ENCODE data around the gene CEND1.

CEND1 gene

GRCh38 chr11:779955-780532, 9.8 kb downstream of the CEND1 start:
- no peak for DNase-seq (ENCODE audit: low read depth in 3 of 3, low spot score in 1 of 3)

GRCh38 chr11:778976-779954, 10.6 kb downstream of the CEND1 start:
- DNase-seq (ENCODE audit: low read depth in 3 of 3, low spot score in 1 of 3) = no peak

GRCh38 chr11:777288-778255, 12.3 kb downstream of the CEND1 start, which contains the start of gene GATD1:
Gene GATD1 (minus strand): TSS chr11:777487. CDS start chr11:777462, 25 bp downstream.
- peak; percentile 81 to 95 (median 88) for DNase-seq (ENCODE audit: low read depth in 3 of 3, low spot score in 1 of 3)

GRCh38 chr11:776561-777287, 13.2 kb downstream of the CEND1 start:
- peak in 2 of 3 donors; percentile 18 to 28 for DNase-seq (ENCODE audit: low read depth in 3 of 3, low spot score in 1 of 3)

- DNase-seq (ENCODE audit: low read depth in 3 of 3, low spot score in 1 of 3) = no peak
Observed at GRCh38 chr11:776263-776560, 13.7 kb downstream of the CEND1 start.

GRCh38 chr11:774873-775592, 14.9 kb downstream of the CEND1 start:
- no peak for DNase-seq (ENCODE audit: low read depth in 3 of 3, low spot score in 1 of 3)

- no peak for DNase-seq (ENCODE audit: low read depth in 3 of 3, low spot score in 1 of 3)
Observed at GRCh38 chr11:773830-774229, 16.1 kb downstream of the CEND1 start.

GRCh38 chr11:773425-773824, 16.5 kb downstream of the CEND1 start:
- no peak for DNase-seq (ENCODE audit: low read depth in 3 of 3, low spot score in 1 of 3)

GRCh38 chr11:772429-773390, 17.2 kb downstream of the CEND1 start:
- no peak for DNase-seq (ENCODE audit: low read depth in 3 of 3, low spot score in 1 of 3)

GRCh38 chr11:771617-772204, 18.2 kb downstream of the CEND1 start:
- DNase-seq (ENCODE audit: low read depth in 3 of 3, low spot score in 1 of 3) = no peak

GRCh38 chr11:770642-771616, 19.0 kb downstream of the CEND1 start:
- DNase-seq (ENCODE audit: low read depth in 3 of 3, low spot score in 1 of 3) = no peak

- DNase-seq (ENCODE audit: low read depth in 3 of 3, low spot score in 1 of 3) = no peak
Observed at GRCh38 chr11:769887-770641, 19.8 kb downstream of the CEND1 start.

GRCh38 chr11:767238-767637, 22.7 kb downstream of the CEND1 start:
- no peak for DNase-seq (ENCODE audit: low read depth in 3 of 3, low spot score in 1 of 3)

- no peak for DNase-seq (ENCODE audit: low read depth in 3 of 3, low spot score in 1 of 3)
Observed at GRCh38 chr11:766936-767210, 23.0 kb downstream of the CEND1 start.

GRCh38 chr11:766106-766935, 23.6 kb downstream of the CEND1 start:
- no peak for DNase-seq (ENCODE audit: low read depth in 3 of 3, low spot score in 1 of 3)

- no peak for DNase-seq (ENCODE audit: low read depth in 3 of 3, low spot score in 1 of 3)
Observed at GRCh38 chr11:765802-766091, 24.1 kb downstream of the CEND1 start.

All from stimulated activated CD4-positive, alpha-beta T cell treated with anti-CD3 and anti-CD28 coated beads, TNF-alpha, amount 100 ng/mL, for 1 hour (primary cell).